Type B pancreatic cell (in vitro differentiated cells): ENCODE measurements around the gene DIP2A. TPM values are rescaled to one million over a fixed set of nuclear protein-coding genes. Genes with fewer than 3 reads are reported as not detected.

Experiments used
- DNase-seq: peaks from one replicate; pipeline ENCODE4 v3.0.0; 2021; ENCODE audit warnings: mixed read lengths; ENCODE audit not compliant: unreplicated experiment; ENCODE audit errors: extremely low spot score
- H3K27ac Mint-ChIP-seq: 2 replicates; pipeline ENCODE4 v1.8.0; 2021; ENCODE audit warnings: mild to moderate bottlenecking, mixed read lengths
- H3K27me3 Mint-ChIP-seq: 2 replicates; pipeline ENCODE4 v1.8.0; 2021; ENCODE audit warnings: mixed read lengths
- H3K36me3 Mint-ChIP-seq: 2 replicates; pipeline ENCODE4 v1.8.0; 2021; ENCODE audit warnings: mixed read lengths
- H3K4me1 Mint-ChIP-seq: one replicate; pipeline ENCODE4 v1.8.0; 2021; ENCODE audit warnings: mixed read lengths; ENCODE audit not compliant: unreplicated experiment
- H3K4me3 Mint-ChIP-seq: 2 replicates; pipeline ENCODE4 v1.8.0; 2021; ENCODE audit warnings: mild to moderate bottlenecking, mixed read lengths
- H3K9me3 Mint-ChIP-seq: 2 replicates; pipeline ENCODE4 v1.8.0; 2021; ENCODE audit warnings: mixed read lengths
- total RNA-seq: library from RNA; stranded (reverse); gene quantifications from 2 replicates; pipeline ENCODE4 v1.2.1, GENCODE V29; 2021; ENCODE audit warnings: low replicate concordance
- TF ChIP-seq, protein P1 (sequence below): fragments of 200-600 bp; sonication (generic); conservative IDR thresholded peaks from 2 replicates; pipeline ENCODE4 v1.5.0; 2021; ENCODE audit warnings: antibody characterized with exemption, mild to moderate bottlenecking

DIP2A gene
- total RNA-seq, 1 donor from 2014 or later, result 49.4 TPM

DNA sequence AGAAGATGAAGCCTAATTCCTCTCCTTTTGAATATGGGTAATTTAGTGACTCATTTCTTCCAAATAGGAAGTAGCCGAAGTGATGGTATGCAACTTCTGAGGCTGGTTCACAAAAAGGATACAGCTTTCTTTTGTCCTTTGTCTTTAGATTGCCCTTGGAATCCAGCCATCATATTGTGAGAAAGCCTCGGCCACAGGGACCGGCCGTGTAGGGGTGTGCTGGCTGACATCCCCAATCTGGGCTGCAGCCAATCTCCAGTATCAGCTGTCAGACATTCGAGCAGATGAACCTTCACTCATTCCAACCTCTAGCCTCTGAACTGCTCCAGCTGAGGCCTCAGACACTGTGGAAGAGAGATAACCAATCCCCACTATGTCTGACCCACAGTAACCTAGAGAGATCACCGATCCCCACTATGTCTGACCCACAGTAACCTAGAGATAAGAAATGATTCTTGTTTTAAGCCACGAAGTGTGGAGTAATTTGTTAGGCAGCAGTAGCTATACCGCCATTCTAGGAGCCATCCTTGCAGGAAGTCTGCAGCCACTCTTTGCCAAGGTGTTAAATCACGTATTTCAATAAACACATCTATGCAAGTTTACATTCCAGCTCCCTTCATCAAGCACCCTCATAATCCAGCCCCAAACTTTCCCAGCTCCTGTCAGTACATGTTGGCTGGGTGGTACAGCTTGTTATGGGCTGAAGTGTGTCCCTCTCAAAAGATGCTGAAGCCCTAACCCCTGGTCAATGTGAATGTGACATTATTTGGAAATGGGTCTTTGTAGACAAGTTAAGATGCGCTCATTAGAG is 2.9 kb upstream of the DIP2A start:
- H3K27ac Mint-ChIP-seq, result peak overlapping the region; percentile 42
- no peak for DNase-seq
- TF ChIP-seq, protein P1, sequence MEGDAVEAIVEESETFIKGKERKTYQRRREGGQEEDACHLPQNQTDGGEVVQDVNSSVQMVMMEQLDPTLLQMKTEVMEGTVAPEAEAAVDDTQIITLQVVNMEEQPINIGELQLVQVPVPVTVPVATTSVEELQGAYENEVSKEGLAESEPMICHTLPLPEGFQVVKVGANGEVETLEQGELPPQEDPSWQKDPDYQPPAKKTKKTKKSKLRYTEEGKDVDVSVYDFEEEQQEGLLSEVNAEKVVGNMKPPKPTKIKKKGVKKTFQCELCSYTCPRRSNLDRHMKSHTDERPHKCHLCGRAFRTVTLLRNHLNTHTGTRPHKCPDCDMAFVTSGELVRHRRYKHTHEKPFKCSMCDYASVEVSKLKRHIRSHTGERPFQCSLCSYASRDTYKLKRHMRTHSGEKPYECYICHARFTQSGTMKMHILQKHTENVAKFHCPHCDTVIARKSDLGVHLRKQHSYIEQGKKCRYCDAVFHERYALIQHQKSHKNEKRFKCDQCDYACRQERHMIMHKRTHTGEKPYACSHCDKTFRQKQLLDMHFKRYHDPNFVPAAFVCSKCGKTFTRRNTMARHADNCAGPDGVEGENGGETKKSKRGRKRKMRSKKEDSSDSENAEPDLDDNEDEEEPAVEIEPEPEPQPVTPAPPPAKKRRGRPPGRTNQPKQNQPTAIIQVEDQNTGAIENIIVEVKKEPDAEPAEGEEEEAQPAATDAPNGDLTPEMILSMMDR, result no peak
- peak overlapping the region; percentile 93 for H3K4me3 Mint-ChIP-seq
- H3K36me3 Mint-ChIP-seq, result peaks cover 13% of the 10 kb centered on the region
- H3K4me1 Mint-ChIP-seq, result peaks cover 17% of the 10 kb centered on the region
- H3K9me3 Mint-ChIP-seq, result no peaks in the 10 kb centered on the region
- no peaks in the 10 kb centered on the region for H3K27me3 Mint-ChIP-seq

DNA sequence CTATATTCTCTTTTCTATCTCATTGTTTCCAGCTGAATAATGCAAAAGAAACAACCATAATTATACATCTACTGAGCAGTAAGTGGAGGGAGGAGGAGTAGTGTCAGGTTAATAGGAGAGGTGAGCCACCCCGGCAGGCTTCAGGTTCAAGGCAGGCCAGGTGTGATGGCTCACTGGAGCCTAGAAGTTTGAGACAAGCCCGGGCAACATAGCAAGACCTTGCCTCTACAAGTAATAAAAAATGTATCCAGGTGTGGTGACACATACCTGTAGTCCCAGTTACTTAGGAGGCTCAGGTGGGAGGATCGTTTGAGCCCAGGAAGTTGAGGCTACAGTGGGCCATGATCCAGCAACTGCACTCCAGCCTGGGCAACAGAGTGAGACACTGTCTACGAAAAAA is 1.9 kb upstream of the DIP2A start:
- DNase-seq, result no peak
- Mint-ChIP-seq H3K27me3 (no peaks in the 10 kb centered on the region), H3K4me3 (peak overlapping the region; percentile 93), H3K27ac (no peak overlapping the region), H3K9me3 (no peaks in the 10 kb centered on the region), H3K36me3 (peaks cover 10% of the 10 kb centered on the region), H3K4me1 (peaks cover 20% of the 10 kb centered on the region)
- TF ChIP-seq, protein P1, result no peak

DNA sequence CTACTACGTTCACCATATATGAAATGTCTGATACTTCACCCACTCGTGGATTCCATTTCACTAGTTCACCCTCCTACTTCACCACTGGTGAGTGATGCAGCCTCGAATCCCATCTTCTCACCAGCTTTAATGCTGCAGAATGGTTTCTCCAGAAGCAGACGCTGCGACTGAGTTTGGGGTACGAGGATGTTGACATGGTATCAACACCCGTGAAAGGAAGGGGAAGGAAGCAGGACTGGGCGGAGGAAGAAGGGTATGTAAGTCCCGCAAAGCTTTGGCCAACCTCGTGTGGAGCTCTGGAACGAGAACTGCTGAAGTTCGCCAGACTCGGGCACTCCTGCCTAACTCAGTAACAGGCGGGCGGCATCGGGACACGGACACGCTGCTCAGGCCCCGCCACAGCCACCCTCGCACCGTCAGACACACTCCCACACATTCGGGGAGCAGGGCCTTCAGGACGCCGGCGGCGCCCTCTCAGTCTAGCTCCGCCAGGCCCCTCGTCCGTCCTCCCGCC is 833 bp upstream of the DIP2A start:
- Mint-ChIP-seq H3K27ac (peak overlapping the region; percentile 86), H3K9me3 (no peaks in the 10 kb centered on the region), H3K27me3 (no peaks in the 10 kb centered on the region), H3K36me3 (peaks cover 6% of the 10 kb centered on the region), H3K4me1 (peaks cover 24% of the 10 kb centered on the region), H3K4me3 (peak overlapping the region; percentile 93)
- peak; percentile 75 for DNase-seq
- TF ChIP-seq, protein P1, result no peak

DNA sequence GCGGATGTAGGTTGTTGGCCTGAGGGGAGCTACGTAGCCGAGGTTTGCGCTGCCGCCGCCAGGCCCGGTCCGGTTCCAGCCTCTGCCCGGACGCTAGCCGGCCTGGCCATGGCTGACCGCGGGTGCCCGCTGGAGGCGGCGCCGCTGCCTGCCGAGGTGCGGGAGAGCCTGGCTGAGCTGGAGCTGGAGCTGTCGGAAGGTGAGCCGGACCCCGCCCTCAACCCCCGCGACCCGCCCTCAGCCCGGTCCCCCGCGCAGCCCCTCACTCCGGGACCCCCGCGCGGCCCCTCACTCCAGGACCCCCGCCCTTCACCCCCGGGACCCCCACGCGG is 299 bp downstream of the DIP2A start:
- Mint-ChIP-seq H3K27ac (no peak overlapping the region), H3K27me3 (no peaks in the 10 kb centered on the region), H3K4me1 (peaks cover 24% of the 10 kb centered on the region), H3K4me3 (peak overlapping the region; percentile 85), H3K36me3 (peaks cover 12% of the 10 kb centered on the region), H3K9me3 (no peaks in the 10 kb centered on the region)
- no peak for DNase-seq
- TF ChIP-seq, protein P1, result no peak

DNA sequence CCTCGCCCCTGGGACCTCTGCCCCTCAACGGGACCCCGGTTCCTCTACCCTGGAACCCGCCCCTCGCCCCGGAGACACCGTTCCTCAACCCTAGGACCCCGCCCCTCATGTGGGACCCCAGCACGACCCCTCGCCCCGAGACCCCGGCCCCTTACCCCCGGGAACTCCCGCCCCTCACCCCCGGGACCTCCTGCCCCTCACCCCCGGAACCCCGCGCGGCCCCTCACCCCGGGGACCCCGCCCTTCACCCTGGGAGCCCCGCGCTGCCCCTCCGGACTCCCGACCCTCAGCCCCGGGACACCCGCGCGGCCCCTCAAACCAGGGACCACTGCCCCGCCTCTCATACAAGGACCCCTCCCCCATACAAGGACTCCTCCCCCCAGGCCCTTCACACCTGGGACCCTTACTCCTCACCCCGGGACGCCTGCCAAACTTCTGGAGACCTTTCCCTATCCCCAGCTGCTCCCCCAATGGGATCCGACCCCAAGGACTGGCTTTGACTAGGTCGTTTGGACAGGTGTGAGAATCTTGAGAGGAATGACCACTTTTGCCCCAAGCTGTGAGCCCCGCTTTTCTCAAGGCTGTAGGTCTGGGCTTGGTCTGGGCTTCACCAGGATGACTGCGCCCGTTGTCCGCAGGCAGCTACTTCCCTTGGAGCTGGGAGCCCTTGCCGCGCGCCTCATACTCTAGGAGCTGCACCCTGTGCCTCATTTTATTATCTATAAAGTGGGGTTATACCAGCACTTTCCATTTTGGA is 843 bp downstream of the DIP2A start:
- peak; percentile 75 for DNase-seq
- Mint-ChIP-seq H3K4me3 (peak overlapping the region; percentile 92), H3K4me1 (peaks cover 24% of the 10 kb centered on the region), H3K27ac (peak overlapping the region; percentile 86), H3K36me3 (peaks cover 12% of the 10 kb centered on the region), H3K27me3 (no peaks in the 10 kb centered on the region), H3K9me3 (no peaks in the 10 kb centered on the region)
- TF ChIP-seq, protein P1, result no peak
